Measurements from ENCODE around the gene HSBP1L1.
"Not testable (repeated sequence)": the region's sequence is repeated elsewhere in the genome, so short reads cannot be mapped to it uniquely, and the experiment has no call there.

The HSBP1L1 gene

DNA sequence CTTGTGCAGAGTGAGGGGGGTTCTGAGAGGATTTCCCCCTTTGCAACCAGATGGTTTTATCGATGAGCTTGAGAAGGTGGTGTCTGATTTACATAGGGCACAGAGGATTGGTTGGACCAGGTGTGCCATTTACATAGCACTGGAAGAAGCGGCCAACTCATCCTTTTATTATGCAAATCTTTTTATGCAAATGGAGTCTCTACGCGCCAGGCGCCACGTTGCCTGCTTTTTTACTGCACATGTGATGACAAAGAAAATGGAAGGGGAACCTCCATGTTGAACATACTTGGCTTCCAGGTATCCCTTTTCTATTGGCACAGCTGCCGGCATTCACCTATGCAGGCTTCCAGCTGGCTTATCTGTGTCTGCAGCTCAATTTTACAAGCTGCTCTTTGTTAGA is 42.3 kb downstream of the HSBP1L1 start:
- no peak overlapping the region for H2AK5ac ChIP-seq (ENCODE audit: low read depth, low read length)
- no peak overlapping the region for H2BK15ac ChIP-seq (ENCODE audit: low read length)
- H3K4me3 ChIP-seq (ENCODE audit: low read length in 2 of 2), result no peak overlapping the region
- H4K8ac ChIP-seq (ENCODE audit: low read depth, low read length), result no peak overlapping the region
- H2BK12ac ChIP-seq (ENCODE audit: low read length), result no peak overlapping the region
- no peak overlapping the region for H3K4me2 ChIP-seq (ENCODE audit: insufficient read depth, low read length, poor library complexity, severe bottlenecking)
- H3K23ac ChIP-seq (ENCODE audit: low read depth, low read length, poor library complexity), result no peak overlapping the region
- H3K36me3 ChIP-seq (replicated peaks in 1 of 2; ENCODE audit: control insufficient read depth in 2 of 2, insufficient read depth in 2 of 2, low read length in 2 of 2), result no peaks in the 10 kb centered on the region
- no peak overlapping the region for H3K4ac ChIP-seq (ENCODE audit: low read length)
- no peaks in the 10 kb centered on the region for H3K79me1 ChIP-seq (ENCODE audit: low read depth, low read length)
- H3K14ac ChIP-seq (ENCODE audit: low read length), result no peak overlapping the region
- H3K27ac ChIP-seq (replicated peaks; ENCODE audit: low read length), result no peak overlapping the region
- H2AFZ ChIP-seq (ENCODE audit: low read length), result no peak overlapping the region
- no peak for DNase-seq (ENCODE audit: low spot score)
- H3K9me3 ChIP-seq (replicated peaks in 1 of 2; ENCODE audit: control insufficient read depth in 2 of 2, insufficient read depth in 1 of 2, low read depth in 1 of 2, low read length in 2 of 2), result peaks cover 17 to 19% of the 10 kb centered on the region in 2 donors
- H3K27me3 ChIP-seq (ENCODE audit: control insufficient read depth in 3 of 3, insufficient read depth in 3 of 3, low read depth in 1 of 3, low read length in 3 of 3), result no peaks in the 10 kb centered on the region
- H3K18ac ChIP-seq (ENCODE audit: low read length), result no peak overlapping the region
- WGBS, 2 donors (ENCODE audit: extremely low coverage in 2 of 2, insufficient read length in 2 of 2, insufficient replicate concordance in 1 of 2), result no CpG with 5 or more reads among the region's 7 CpGs
- H4K91ac ChIP-seq (ENCODE audit: low read depth, low read length, poor library complexity), result no peak overlapping the region
- no peaks in the 10 kb centered on the region for H3K4me1 ChIP-seq (ENCODE audit: control insufficient read depth in 2 of 2, insufficient read depth in 1 of 2, low read depth in 1 of 2, low read length in 2 of 2)
- H2BK120ac ChIP-seq (ENCODE audit: low read depth, low read length), result no peak overlapping the region
- no peak overlapping the region for H2BK5ac ChIP-seq (ENCODE audit: low read length)
- H3K9ac ChIP-seq (ENCODE audit: low read depth, low read length, poor library complexity), result no peak overlapping the region

- no peak for DNase-seq (ENCODE audit: low spot score)
- Histone ChIP-seq H2BK5ac (ENCODE audit: low read length) (no peak overlapping the region), H3K4me1 (ENCODE audit: control insufficient read depth in 2 of 2, insufficient read depth in 1 of 2, low read depth in 1 of 2, low read length in 2 of 2) (no peaks in the 10 kb centered on the region), H3K36me3 (replicated peaks in 1 of 2; ENCODE audit: control insufficient read depth in 2 of 2, insufficient read depth in 2 of 2, low read length in 2 of 2) (no peaks in the 10 kb centered on the region), H3K14ac (ENCODE audit: low read length) (no peak overlapping the region), H3K27me3 (ENCODE audit: control insufficient read depth in 3 of 3, insufficient read depth in 3 of 3, low read depth in 1 of 3, low read length in 3 of 3) (no peaks in the 10 kb centered on the region), H3K4ac (ENCODE audit: low read length) (no peak overlapping the region), H3K18ac (ENCODE audit: low read length) (no peak overlapping the region), H3K27ac (replicated peaks; ENCODE audit: low read length) (no peak overlapping the region), H3K9me3 (replicated peaks in 1 of 2; ENCODE audit: control insufficient read depth in 2 of 2, insufficient read depth in 1 of 2, low read depth in 1 of 2, low read length in 2 of 2) (peaks cover 9 to 16% of the 10 kb centered on the region in 2 donors), H2BK15ac (ENCODE audit: low read length) (no peak overlapping the region), H2AK5ac (ENCODE audit: low read depth, low read length) (no peak overlapping the region), H2BK12ac (ENCODE audit: low read length) (no peak overlapping the region), H3K4me3 (ENCODE audit: low read length in 2 of 2) (no peak overlapping the region), H3K9ac (ENCODE audit: low read depth, low read length, poor library complexity) (no peak overlapping the region), H4K91ac (ENCODE audit: low read depth, low read length, poor library complexity) (no peak overlapping the region), H3K23ac (ENCODE audit: low read depth, low read length, poor library complexity) (no peak overlapping the region), H2BK120ac (ENCODE audit: low read depth, low read length) (no peak overlapping the region), H2AFZ (ENCODE audit: low read length) (no peak overlapping the region), H3K79me1 (ENCODE audit: low read depth, low read length) (no peaks in the 10 kb centered on the region), H4K8ac (ENCODE audit: low read depth, low read length) (no peak overlapping the region), H3K4me2 (ENCODE audit: insufficient read depth, low read length, poor library complexity, severe bottlenecking) (no peak overlapping the region)
- no CpG with 5 or more reads among the region's 16 CpGs for WGBS, 2 donors (ENCODE audit: extremely low coverage in 2 of 2, insufficient read length in 2 of 2, insufficient replicate concordance in 1 of 2)
Observed at GRCh38 chr18:80009661-80010550, 45.5 kb downstream of the HSBP1L1 start.

GRCh38 chr18:80010551-80010906 is 46.1 kb downstream of the HSBP1L1 start:
- Histone ChIP-seq H2BK5ac (ENCODE audit: low read length) (no peak overlapping the region), H3K18ac (ENCODE audit: low read length) (no peak overlapping the region), H3K9ac (ENCODE audit: low read depth, low read length, poor library complexity) (no peak overlapping the region), H3K23ac (ENCODE audit: low read depth, low read length, poor library complexity) (no peak overlapping the region), H3K4ac (ENCODE audit: low read length) (no peak overlapping the region), H3K9me3 (replicated peaks in 1 of 2; ENCODE audit: control insufficient read depth in 2 of 2, insufficient read depth in 1 of 2, low read depth in 1 of 2, low read length in 2 of 2) (peaks cover 9 to 16% of the 10 kb centered on the region in 2 donors), H3K4me3 (ENCODE audit: low read length in 2 of 2) (no peak overlapping the region), H3K4me1 (ENCODE audit: control insufficient read depth in 2 of 2, insufficient read depth in 1 of 2, low read depth in 1 of 2, low read length in 2 of 2) (no peaks in the 10 kb centered on the region), H2AK5ac (ENCODE audit: low read depth, low read length) (no peak overlapping the region), H2BK15ac (ENCODE audit: low read length) (no peak overlapping the region), H4K91ac (ENCODE audit: low read depth, low read length, poor library complexity) (no peak overlapping the region), H3K79me1 (ENCODE audit: low read depth, low read length) (no peaks in the 10 kb centered on the region), H3K27me3 (ENCODE audit: control insufficient read depth in 3 of 3, insufficient read depth in 3 of 3, low read depth in 1 of 3, low read length in 3 of 3) (no peaks in the 10 kb centered on the region), H2BK120ac (ENCODE audit: low read depth, low read length) (no peak overlapping the region), H4K8ac (ENCODE audit: low read depth, low read length) (no peak overlapping the region), H3K27ac (replicated peaks; ENCODE audit: low read length) (no peak overlapping the region), H2BK12ac (ENCODE audit: low read length) (no peak overlapping the region), H3K4me2 (ENCODE audit: insufficient read depth, low read length, poor library complexity, severe bottlenecking) (no peak overlapping the region), H3K14ac (ENCODE audit: low read length) (peak overlapping the region; percentile 23), H2AFZ (ENCODE audit: low read length) (no peak overlapping the region), H3K36me3 (replicated peaks in 1 of 2; ENCODE audit: control insufficient read depth in 2 of 2, insufficient read depth in 2 of 2, low read length in 2 of 2) (no peaks in the 10 kb centered on the region)
- no CpG with 5 or more reads among the region's 5 CpGs for WGBS, 2 donors (ENCODE audit: extremely low coverage in 2 of 2, insufficient read length in 2 of 2, insufficient replicate concordance in 1 of 2)
- DNase-seq (ENCODE audit: low spot score), result no peak

DNA sequence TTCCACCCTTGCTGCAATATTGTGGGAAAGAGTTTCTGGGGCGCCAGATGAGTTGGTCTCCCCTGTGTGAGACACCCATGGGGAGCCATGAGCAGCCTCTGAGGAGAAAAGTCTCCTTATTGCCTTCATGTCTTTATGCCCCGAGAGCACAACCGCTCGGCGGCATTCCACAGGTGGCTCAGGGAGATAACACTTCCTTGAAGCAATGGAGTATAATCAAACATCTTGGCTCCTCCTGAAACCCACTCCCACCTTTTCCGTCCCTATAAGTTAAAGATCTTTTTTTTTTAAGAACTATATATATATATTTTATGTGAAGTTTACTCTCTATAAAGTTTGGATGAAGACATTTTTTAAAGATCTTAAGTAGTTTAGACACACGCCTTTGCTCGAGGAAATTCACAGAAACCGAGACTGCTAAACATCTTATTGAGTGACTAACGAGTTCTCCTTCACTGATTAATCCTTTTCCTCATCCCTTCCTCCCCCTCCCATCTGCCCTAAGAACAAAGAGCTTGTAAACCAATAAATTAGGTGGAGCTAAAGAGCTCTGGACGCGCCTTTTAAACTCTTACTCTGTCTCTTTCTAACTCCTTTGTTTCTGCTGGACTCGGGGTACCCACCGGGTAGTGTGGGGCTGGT is 47.2 kb downstream of the HSBP1L1 start:
- H3K9ac ChIP-seq (ENCODE audit: low read depth, low read length, poor library complexity); H3K36me3 ChIP-seq (replicated peaks in 1 of 2; ENCODE audit: control insufficient read depth in 2 of 2, insufficient read depth in 2 of 2, low read length in 2 of 2); H4K8ac ChIP-seq (ENCODE audit: low read depth, low read length); H3K27me3 ChIP-seq (ENCODE audit: control insufficient read depth in 3 of 3, insufficient read depth in 3 of 3, low read depth in 1 of 3, low read length in 3 of 3); H2BK5ac ChIP-seq (ENCODE audit: low read length); H3K4me2 ChIP-seq (ENCODE audit: insufficient read depth, low read length, poor library complexity, severe bottlenecking); H3K18ac ChIP-seq (ENCODE audit: low read length); H3K14ac ChIP-seq (ENCODE audit: low read length); H4K91ac ChIP-seq (ENCODE audit: low read depth, low read length, poor library complexity); H3K27ac ChIP-seq (replicated peaks; ENCODE audit: low read length); H3K23ac ChIP-seq (ENCODE audit: low read depth, low read length, poor library complexity); H2BK120ac ChIP-seq (ENCODE audit: low read depth, low read length); H2AFZ ChIP-seq (ENCODE audit: low read length); H3K4ac ChIP-seq (ENCODE audit: low read length); H2AK5ac ChIP-seq (ENCODE audit: low read depth, low read length); H3K4me3 ChIP-seq (ENCODE audit: low read length in 2 of 2); DNase-seq (ENCODE audit: low spot score); H2BK15ac ChIP-seq (ENCODE audit: low read length); H2BK12ac ChIP-seq (ENCODE audit: low read length); H3K79me1 ChIP-seq (ENCODE audit: low read depth, low read length); H3K4me1 ChIP-seq (ENCODE audit: control insufficient read depth in 2 of 2, insufficient read depth in 1 of 2, low read depth in 1 of 2, low read length in 2 of 2): not testable (repeated sequence)
- H3K9me3 ChIP-seq (replicated peaks in 1 of 2; ENCODE audit: control insufficient read depth in 2 of 2, insufficient read depth in 1 of 2, low read depth in 1 of 2, low read length in 2 of 2), result peaks cover 9 to 14% of the 10 kb centered on the region in 2 donors
- no CpG with 5 or more reads among the region's 14 CpGs for WGBS, 2 donors (ENCODE audit: extremely low coverage in 2 of 2, insufficient read length in 2 of 2, insufficient replicate concordance in 1 of 2)

Measured in neuronal stem cell (in vitro differentiated cells).